Prostate gland (tissue), 2 donors: ENCODE data around the gene MSH5. TPM values are rescaled to one million over a fixed set of nuclear protein-coding genes. Genes with fewer than 3 reads are reported as not detected.

ENCODE experiments used
- DNase-seq: peaks from one replicate; pipeline ENCODE4 v3.0.0-alpha.2; 2019; ENCODE audit warnings: low spot score
- H3K27ac ChIP-seq, 2 donors: fragments of 200-600 bp; sonication (generic); 2 replicates each; pipeline ENCODE4 v1.5.1; 2017 to 2019
- H3K27me3 ChIP-seq: fragments of 200-600 bp; sonication (generic); replicated peaks from 2 replicates; pipeline ENCODE4 v1.5.1; 2019; ENCODE audit not compliant: insufficient read depth
- H3K36me3 ChIP-seq, 2 donors: fragments of 200-600 bp; sonication (generic); 1 replicate in 1 of 2; 2 replicates in 1 of 2; pipeline versions ENCODE4 v1.5.1 to v1.8.1; 2017 to 2019
- H3K4me1 ChIP-seq: fragments of 200-600 bp; sonication (generic); replicated peaks from 2 replicates; pipeline ENCODE4 v1.5.1; 2019
- H3K4me3 ChIP-seq, 2 donors: fragments of 200-600 bp; sonication (generic); 2 replicates each; pipeline ENCODE4 v1.5.1; 2017 to 2019
- H3K9me3 ChIP-seq: fragments of 200-600 bp; sonication (generic); 2 replicates; pipeline ENCODE4 v1.5.1; 2017
- CTCF ChIP-seq, 4 experiments: fragments of 200-600 bp in 2 of 4; fragments of 450-650 bp in 2 of 4; sonication (generic) in 2 of 4; IDR thresholded peaks; 1 replicate in 3 of 4; 2 replicates in 1 of 4; pipeline ENCODE4 v1.5.1; 2016 to 2019; ENCODE audit warnings: antibody characterized with exemption in 4 of 4, mild to moderate bottlenecking in 2 of 4, moderate library complexity in 2 of 4
- POLR2A ChIP-seq: fragments of 450-650 bp; IDR thresholded peaks from one replicate; pipeline ENCODE4 v1.6.1; 2016; ENCODE audit warnings: antibody characterized with exemption, mild to moderate bottlenecking
- POLR2AphosphoS5 ChIP-seq: sonication (generic); formaldehyde crosslinking; IDR thresholded peaks from one replicate; pipeline ENCODE4 v1.6.1; 2017; ENCODE audit warnings: antibody characterized with exemption
- WGBS: methylation state at CpG from one replicate; pipeline ENCODE4 v1.1.5; 2018; 5-methylcytosine and 5-hydroxymethylcytosine counted together
- intact Hi-C: fragments of 100-400 bp; cut with DNase I; formaldehyde crosslinking; loops from one replicate; pipeline ENCODE4 v1.14.2; 2022
- total RNA-seq, 2 donors: library from RNA; depleted of rRNA; stranded (reverse); fragments of >200 nt; gene quantifications; one replicate each; pipeline ENCODE4 v1.1.0, GENCODE V29; 2016

Gene MSH5
- total RNA-seq, 2 donors from 2014 or later: 10.5 to 72.4 TPM

- no peak overlapping the region for H3K4me3 ChIP-seq
- H3K27ac ChIP-seq: no peak overlapping the region
- DNase-seq: no peak
- intact Hi-C loops: no loop called here
- no peak for TF ChIP-seq POLR2A
- no peak for TF ChIP-seq POLR2AphosphoS5
- TF ChIP-seq CTCF (IDR thresholded peaks at IDR 0.05): no peak
- H3K9me3 ChIP-seq: no peaks in the 10 kb centered on the region
- H3K4me1 ChIP-seq: no peaks in the 10 kb centered on the region
- peaks cover 15% of the 10 kb centered on the region in 2 donors for H3K36me3 ChIP-seq
- WGBS: 76% methylated on average over 4 of the region's 4 CpGs
- H3K27me3 ChIP-seq: no peaks in the 10 kb centered on the region
Measured at GRCh38 chr6:31692353-31692752, 47.5 kb upstream of the MSH5 start.

- H3K27ac ChIP-seq: no peak overlapping the region
- no peaks in the 10 kb centered on the region for H3K4me1 ChIP-seq
- DNase-seq: no peak
- peaks cover 10 to 15% of the 10 kb centered on the region in 2 donors for H3K36me3 ChIP-seq
- WGBS: 83% methylated on average over 9 of the region's 9 CpGs
- no peak overlapping the region for H3K4me3 ChIP-seq
- H3K9me3 ChIP-seq: no peaks in the 10 kb centered on the region
- TF ChIP-seq POLR2A: no peak
- TF ChIP-seq CTCF (IDR thresholded peaks at IDR 0.05): no peak
- no peak for TF ChIP-seq POLR2AphosphoS5
- no peaks in the 10 kb centered on the region for H3K27me3 ChIP-seq
- intact Hi-C loops: no loop called here
Measured at GRCh38 chr6:31692886-31693285, 46.9 kb upstream of the MSH5 start.

- DNase-seq: no peak
- H3K36me3 ChIP-seq: peaks cover 3 to 15% of the 10 kb centered on the region in 2 donors
- TF ChIP-seq POLR2AphosphoS5 (no peak), POLR2A (no peak), CTCF (IDR thresholded peaks at IDR 0.05) (no peak)
- no peaks in the 10 kb centered on the region for H3K4me1 ChIP-seq
- no peak overlapping the region for H3K4me3 ChIP-seq
- intact Hi-C loops: no loop called here
- H3K27me3 ChIP-seq: no peaks in the 10 kb centered on the region
- 87% methylated on average over 6 of the region's 6 CpGs for WGBS
- no peaks in the 10 kb centered on the region for H3K9me3 ChIP-seq
- H3K27ac ChIP-seq: no peak overlapping the region
Measured at GRCh38 chr6:31693535-31693934, 46.3 kb upstream of the MSH5 start.

- H3K4me1 ChIP-seq: no peaks in the 10 kb centered on the region
- H3K4me3 ChIP-seq: no peak overlapping the region
- 22% methylated on average over 3 of the region's 3 CpGs for WGBS
- DNase-seq: no peak
- H3K27me3 ChIP-seq: no peaks in the 10 kb centered on the region
- intact Hi-C loops: no loop called here
- H3K27ac ChIP-seq: peak overlapping the region; percentile 8 to 42
- no peaks in the 10 kb centered on the region for H3K36me3 ChIP-seq
- H3K9me3 ChIP-seq: no peaks in the 10 kb centered on the region
- no peak for TF ChIP-seq POLR2AphosphoS5
- no peak for TF ChIP-seq CTCF (IDR thresholded peaks at IDR 0.05)
- no peak for TF ChIP-seq POLR2A
Measured at GRCh38 chr6:31697555-31697954, 42.2 kb upstream of the MSH5 start.

- intact Hi-C loops: no loop called here
- no peak for DNase-seq
- no peaks in the 10 kb centered on the region for H3K9me3 ChIP-seq
- no peaks in the 10 kb centered on the region for H3K36me3 ChIP-seq
- H3K27me3 ChIP-seq: no peaks in the 10 kb centered on the region
- TF ChIP-seq POLR2AphosphoS5 (no peak), POLR2A (no peak), CTCF (IDR thresholded peaks at IDR 0.05) (no peak)
- WGBS: 75% methylated on average over 5 of the region's 5 CpGs
- H3K4me1 ChIP-seq: peaks cover 3% of the 10 kb centered on the region
- no peak overlapping the region for H3K27ac ChIP-seq
- H3K4me3 ChIP-seq: no peak overlapping the region
Measured at GRCh38 chr6:31700740-31701401, 38.9 kb upstream of the MSH5 start.
